Fibroblast of lung (primary cell): ENCODE measurements around the gene IGDCC3. TPM values are rescaled to one million over a fixed set of nuclear protein-coding genes. Genes with fewer than 3 reads are reported as not detected.

Source experiments
- DNase-seq, 2 donors: peaks; one replicate each; pipeline versions ENCODE4 v3.0.0 to v3.0.0-alpha.2; 2010; ENCODE audit warnings: low read depth in 2 of 2
- H2AFZ ChIP-seq: 2 replicates; pipeline ENCODE4 v1.5.1; 2012; ENCODE audit warnings: low read length, control low read depth, inconsistent platforms
- H3K27ac ChIP-seq: 2 replicates; pipeline ENCODE4 v1.5.1; 2011; ENCODE audit warnings: low read length, control low read depth; ENCODE audit not compliant: insufficient read depth
- H3K27me3 ChIP-seq: 2 replicates; pipeline ENCODE4 v1.5.1; 2011; ENCODE audit warnings: mild to moderate bottlenecking, low read length; ENCODE audit not compliant: control insufficient read depth, insufficient read depth
- H3K36me3 ChIP-seq: 2 replicates; pipeline ENCODE4 v1.5.1; 2011; ENCODE audit warnings: low read length; ENCODE audit not compliant: control insufficient read depth, insufficient read depth
- H3K4me1 ChIP-seq: 2 replicates; pipeline ENCODE4 v1.5.1; 2011; ENCODE audit warnings: low read length; ENCODE audit not compliant: control insufficient read depth, insufficient read depth; ENCODE audit errors: extremely low read depth
- H3K4me2 ChIP-seq: 2 replicates; pipeline ENCODE4 v1.5.1; 2011; ENCODE audit warnings: low read length, control low read depth; ENCODE audit not compliant: insufficient read depth; ENCODE audit errors: extremely low read depth
- H3K4me3 ChIP-seq, 4 experiments: fragments of 200-600 bp in 1 of 4; sonication (generic) in 1 of 4; replicated peaks in 1 of 4; 2 replicates each; pipeline ENCODE4 v1.5.1; 2011 to 2016; ENCODE audit warnings: low read length in 4 of 4, low read depth in 3 of 4, mild to moderate bottlenecking in 3 of 4, control low read depth in 2 of 4, inconsistent platforms in 1 of 4, mixed read lengths in 1 of 4; ENCODE audit not compliant: insufficient read depth in 1 of 4; ENCODE audit errors: control extremely low read depth in 1 of 4
- H3K79me2 ChIP-seq: 2 replicates; pipeline ENCODE4 v1.5.1; 2012; ENCODE audit warnings: mild to moderate bottlenecking, low read length, inconsistent platforms; ENCODE audit not compliant: control insufficient read depth, insufficient read depth
- H3K9ac ChIP-seq: 2 replicates; pipeline ENCODE4 v1.5.1; 2011; ENCODE audit warnings: mild to moderate bottlenecking, low read length, control low read depth; ENCODE audit not compliant: insufficient read depth
- H3K9me3 ChIP-seq: 2 replicates; pipeline ENCODE4 v1.5.1; 2012; ENCODE audit warnings: low read depth, low read length; ENCODE audit not compliant: control insufficient read depth, insufficient read depth
- H4K20me1 ChIP-seq: 2 replicates; pipeline ENCODE4 v1.5.1; 2011; ENCODE audit warnings: low read length; ENCODE audit not compliant: control insufficient read depth, insufficient read depth; ENCODE audit errors: extremely low read depth
- CTCF ChIP-seq, 2 donors: IDR thresholded peaks in 1 of 2; conservative IDR thresholded peaks in 1 of 2; 1 replicate in 1 of 2; 2 replicates in 1 of 2; pipeline ENCODE4 v1.5.1; 2011 to 2012; ENCODE audit warnings: low read length in 2 of 2, control low read depth in 1 of 2, inconsistent platforms in 1 of 2, low read depth in 1 of 2, mild to moderate bottlenecking in 1 of 2
- EZH2 ChIP-seq: IDR thresholded peaks from 2 replicates; pipeline ENCODE4 v1.5.1; 2012; ENCODE audit warnings: low read length, control low read depth, mild to moderate bottlenecking; ENCODE audit errors: missing control alignments
- polyA plus RNA-seq, 2 donors: library from polyadenylated mRNA; depleted of rRNA in 1 of 2; stranded (reverse) in 1 of 2; unstranded in 1 of 2; fragments of >200 nt; gene quantifications; 2 replicates each; pipeline ENCODE4 v1.2.1, GENCODE V29; 2011 to 2012; ENCODE audit warnings: missing spikeins in 1 of 2
- total RNA-seq: library from RNA; depleted of rRNA; stranded (reverse); fragments of >200 nt; gene quantifications from 2 replicates; pipeline ENCODE4 v1.2.1, GENCODE V29; 2014

IGDCC3 gene
- total and polyA plus RNA-seq, 2 donors (not counting 1 experiment from before 2014, with no cell fraction given), result 0.15 TPM; not detected in 1

DNA sequence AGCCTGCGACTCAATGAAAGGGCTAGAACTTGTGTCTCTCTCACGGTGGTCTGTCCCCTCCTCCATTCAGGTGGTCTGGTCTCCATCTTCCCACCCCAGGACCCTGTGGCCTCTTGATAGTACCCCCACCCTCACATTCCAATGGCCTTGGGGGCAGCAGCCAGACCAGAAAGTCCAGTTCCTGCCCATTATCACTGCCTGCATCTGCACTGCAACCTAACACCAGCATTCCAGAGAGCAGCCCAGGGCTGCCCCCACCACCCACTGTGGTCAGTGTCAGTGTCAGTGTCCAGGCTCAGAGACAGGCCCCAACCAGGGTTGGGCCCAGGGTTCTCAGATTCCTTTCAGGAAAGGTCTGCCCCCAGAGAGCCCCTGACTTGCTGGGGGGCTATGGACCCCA lies 12.6 kb downstream of the IGDCC3 start:
- H2AFZ ChIP-seq, result no peak overlapping the region
- no peak overlapping the region for H3K9ac ChIP-seq
- H3K4me1 ChIP-seq, result no peaks in the 10 kb centered on the region
- no peak overlapping the region for H3K4me2 ChIP-seq
- no peaks in the 10 kb centered on the region for H4K20me1 ChIP-seq
- H3K27ac ChIP-seq, result no peak overlapping the region
- no peaks in the 10 kb centered on the region for H3K36me3 ChIP-seq
- no peak overlapping the region for H3K4me3 ChIP-seq
- no peak for DNase-seq
- no peaks in the 10 kb centered on the region for H3K79me2 ChIP-seq
- TF ChIP-seq EZH2 (no peak), CTCF (conservative IDR thresholded peaks at IDR 0.05 in 1 of 2, IDR thresholded peaks at IDR 0.05 in 1 of 2; ENCODE audit: low read depth in 1 of 2, low read length in 2 of 2) (no peak)
- peaks cover 9% of the 10 kb centered on the region for H3K27me3 ChIP-seq
- no peaks in the 10 kb centered on the region for H3K9me3 ChIP-seq

GRCh38 chr15:65363766-65364165 lies 14.0 kb downstream of the IGDCC3 start:
- no peaks in the 10 kb centered on the region for H3K4me1 ChIP-seq
- H2AFZ ChIP-seq, result no peak overlapping the region
- no peak for TF ChIP-seq CTCF (conservative IDR thresholded peaks at IDR 0.05 in 1 of 2, IDR thresholded peaks at IDR 0.05 in 1 of 2; ENCODE audit: low read depth in 1 of 2, low read length in 2 of 2)
- no peak for TF ChIP-seq EZH2
- DNase-seq, result no peak
- H3K9ac ChIP-seq, result no peak overlapping the region
- no peaks in the 10 kb centered on the region for H3K79me2 ChIP-seq
- H3K27ac ChIP-seq, result no peak overlapping the region
- no peaks in the 10 kb centered on the region for H3K9me3 ChIP-seq
- H3K4me2 ChIP-seq, result no peak overlapping the region
- H3K4me3 ChIP-seq, result no peak overlapping the region
- no peaks in the 10 kb centered on the region for H3K36me3 ChIP-seq
- H3K27me3 ChIP-seq, result peaks cover 9% of the 10 kb centered on the region
- no peaks in the 10 kb centered on the region for H4K20me1 ChIP-seq

DNA sequence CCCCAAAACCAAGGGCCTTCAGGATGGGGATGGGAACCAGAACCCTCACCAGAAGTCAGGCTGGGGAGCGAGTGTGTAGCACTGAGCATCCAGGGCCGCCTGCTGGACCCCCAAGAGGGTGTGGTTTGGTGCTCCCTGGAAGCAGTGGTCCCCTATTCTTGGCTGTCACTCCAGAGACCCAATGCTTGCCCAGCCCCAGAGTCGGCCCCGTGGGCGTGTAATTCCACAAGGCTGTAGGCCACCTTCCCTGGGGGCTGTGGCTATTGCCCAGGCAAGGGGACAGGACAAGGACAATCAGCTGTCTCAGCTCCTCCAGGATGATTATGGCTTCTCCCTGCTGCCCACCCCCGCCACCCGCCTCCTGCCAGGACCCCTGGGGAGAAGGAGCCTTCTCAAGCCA lies 14.5 kb downstream of the IGDCC3 start:
- no peak overlapping the region for H3K27ac ChIP-seq
- no peaks in the 10 kb centered on the region for H3K9me3 ChIP-seq
- TF ChIP-seq CTCF (conservative IDR thresholded peaks at IDR 0.05 in 1 of 2, IDR thresholded peaks at IDR 0.05 in 1 of 2; ENCODE audit: low read depth in 1 of 2, low read length in 2 of 2) (no peak), EZH2 (no peak)

More for the DNA sequence above, 14.5 kb downstream of the IGDCC3 start:
- H3K4me2 ChIP-seq, result no peak overlapping the region
- H3K79me2 ChIP-seq, result no peaks in the 10 kb centered on the region
- H3K36me3 ChIP-seq, result no peaks in the 10 kb centered on the region
- peaks cover 9% of the 10 kb centered on the region for H3K27me3 ChIP-seq
- H3K4me3 ChIP-seq, result no peak overlapping the region
- H2AFZ ChIP-seq, result no peak overlapping the region
- H3K9ac ChIP-seq, result no peak overlapping the region
- H4K20me1 ChIP-seq, result no peaks in the 10 kb centered on the region
- DNase-seq, result no peak
- no peaks in the 10 kb centered on the region for H3K4me1 ChIP-seq
